ENCODE data around the gene FABP1. TPM values are rescaled to one million over a fixed set of nuclear protein-coding genes. Genes with fewer than 3 reads are reported as not detected.

The FABP1 gene
- total RNA-seq, 4 donors from 2014 or later: not detected

DNA sequence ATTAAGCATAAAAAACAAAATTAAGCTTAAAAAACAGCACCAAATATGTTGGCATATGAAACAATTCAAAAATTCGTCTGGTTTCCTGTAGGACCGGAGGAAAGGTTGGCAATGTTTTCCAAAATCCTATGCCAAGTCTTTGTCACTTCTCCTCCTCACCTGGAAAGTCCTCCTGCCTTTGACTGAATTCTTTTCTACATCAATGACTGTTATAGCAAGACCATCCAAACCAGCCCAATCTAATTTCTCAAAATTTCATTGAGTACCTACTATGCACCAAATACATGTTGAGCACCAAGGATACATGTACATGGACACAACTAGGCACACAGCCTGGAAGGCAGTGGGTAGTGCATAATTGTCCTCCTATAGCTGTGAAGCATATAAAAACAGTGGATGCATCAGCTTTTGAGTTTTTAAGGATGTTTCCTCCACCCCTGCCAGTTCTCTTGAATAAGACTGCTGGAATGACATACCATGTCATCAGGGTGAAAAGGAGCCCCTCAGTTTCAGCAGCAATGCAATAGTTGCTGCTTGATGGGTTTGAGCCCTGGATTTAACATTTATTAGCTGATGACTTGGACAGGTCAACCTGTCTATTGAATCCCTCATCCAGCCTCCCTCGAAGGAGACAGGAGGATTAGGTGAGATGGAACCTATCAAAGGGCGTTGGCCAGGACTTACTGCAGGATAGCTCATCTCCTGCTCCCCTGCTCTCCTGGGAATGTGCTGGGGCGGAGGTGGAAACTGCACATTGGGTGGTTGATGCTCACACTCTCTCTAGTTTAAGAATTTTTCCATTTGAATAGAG, 4.5 kb downstream of the FABP1 start:
- Histone ChIP-seq H3K36me3 (no peaks in the 10 kb centered on the region), H3K4me3 (replicated peaks in 1 of 3) (no peak overlapping the region), H3K4me1 (no peaks in the 10 kb centered on the region), H3K27ac (no peak overlapping the region), H3K27me3 (no peaks in the 10 kb centered on the region), H3K9me3 (no peaks in the 10 kb centered on the region)
- WGBS, 2 donors: 79 to 80% methylated on average over 5 of the region's 5 CpGs
- DNase-seq: no peak
- TF ChIP-seq POLR2A (IDR thresholded peaks at IDR 0.05): no peak
- intact Hi-C loops (cut with DNase I): no loop called here

DNA sequence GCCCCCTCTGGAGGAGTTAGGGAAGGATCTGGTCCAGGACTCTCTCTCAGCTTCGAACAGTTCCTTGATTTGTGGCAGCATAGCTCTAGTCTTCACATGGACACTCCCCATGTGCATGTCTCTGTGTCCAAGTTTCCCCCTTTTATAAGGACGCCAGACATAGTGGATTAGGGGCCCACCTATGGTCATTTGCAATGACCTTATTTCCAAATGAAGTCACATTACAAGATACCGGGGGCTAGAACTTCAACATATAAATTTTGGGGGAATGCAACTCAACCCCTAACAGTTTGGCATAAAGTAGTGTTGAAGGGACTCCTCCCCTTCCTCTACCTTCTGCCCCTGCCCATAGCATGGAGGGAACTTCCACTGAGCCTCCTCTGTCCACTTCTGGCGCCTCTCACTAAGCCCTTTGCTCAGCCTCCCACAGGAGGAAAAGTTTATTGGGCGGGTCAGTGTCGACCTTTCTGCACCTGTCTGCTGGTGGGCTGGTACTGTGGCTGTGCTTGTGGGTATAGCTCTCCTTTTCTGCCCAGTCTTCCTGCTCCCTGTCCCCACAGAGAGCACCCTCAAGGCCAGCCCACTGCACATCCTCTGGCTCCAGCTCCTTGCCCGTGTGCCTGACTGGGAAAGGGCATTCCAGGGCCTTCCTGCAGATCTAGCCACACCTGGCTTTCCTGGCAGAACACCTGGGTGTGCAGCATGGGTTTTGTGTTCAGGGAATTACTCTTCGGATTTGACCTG, 5.5 kb downstream of the FABP1 start:
- Histone ChIP-seq H3K9me3 (no peaks in the 10 kb centered on the region), H3K27ac (no peak overlapping the region), H3K4me1 (no peaks in the 10 kb centered on the region), H3K4me3 (replicated peaks in 1 of 3) (no peak overlapping the region), H3K36me3 (no peaks in the 10 kb centered on the region), H3K27me3 (no peaks in the 10 kb centered on the region)
- no peak for TF ChIP-seq POLR2A (IDR thresholded peaks at IDR 0.05)
- TF ChIP-seq, protein P1, sequence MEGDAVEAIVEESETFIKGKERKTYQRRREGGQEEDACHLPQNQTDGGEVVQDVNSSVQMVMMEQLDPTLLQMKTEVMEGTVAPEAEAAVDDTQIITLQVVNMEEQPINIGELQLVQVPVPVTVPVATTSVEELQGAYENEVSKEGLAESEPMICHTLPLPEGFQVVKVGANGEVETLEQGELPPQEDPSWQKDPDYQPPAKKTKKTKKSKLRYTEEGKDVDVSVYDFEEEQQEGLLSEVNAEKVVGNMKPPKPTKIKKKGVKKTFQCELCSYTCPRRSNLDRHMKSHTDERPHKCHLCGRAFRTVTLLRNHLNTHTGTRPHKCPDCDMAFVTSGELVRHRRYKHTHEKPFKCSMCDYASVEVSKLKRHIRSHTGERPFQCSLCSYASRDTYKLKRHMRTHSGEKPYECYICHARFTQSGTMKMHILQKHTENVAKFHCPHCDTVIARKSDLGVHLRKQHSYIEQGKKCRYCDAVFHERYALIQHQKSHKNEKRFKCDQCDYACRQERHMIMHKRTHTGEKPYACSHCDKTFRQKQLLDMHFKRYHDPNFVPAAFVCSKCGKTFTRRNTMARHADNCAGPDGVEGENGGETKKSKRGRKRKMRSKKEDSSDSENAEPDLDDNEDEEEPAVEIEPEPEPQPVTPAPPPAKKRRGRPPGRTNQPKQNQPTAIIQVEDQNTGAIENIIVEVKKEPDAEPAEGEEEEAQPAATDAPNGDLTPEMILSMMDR (IDR thresholded peaks at IDR 0.05): no peak
- intact Hi-C loops (cut with DNase I): no loop called here
- no peak for DNase-seq
- WGBS, 2 donors: 81 to 88% methylated on average over 8 of the region's 8 CpGs

DNA sequence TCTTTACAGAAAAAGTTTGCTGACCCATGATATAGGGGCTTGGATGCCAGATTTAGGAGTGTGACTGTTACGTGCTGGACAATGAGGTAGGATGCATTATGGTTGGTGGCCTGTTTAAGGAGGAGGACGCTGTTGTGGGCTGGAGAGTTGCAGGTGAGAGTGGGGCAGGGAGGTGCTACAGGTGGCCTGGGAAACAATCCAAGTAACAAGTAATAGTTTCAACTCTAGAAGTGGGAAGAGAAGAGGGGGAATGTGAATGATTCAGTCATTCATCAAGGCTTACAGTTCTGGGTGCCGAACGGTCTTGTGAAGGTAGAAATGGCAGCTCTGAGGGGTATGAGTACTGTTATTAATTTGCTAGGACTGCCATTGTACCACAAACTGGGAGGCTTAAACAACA, 6.2 kb downstream of the FABP1 start:
- Histone ChIP-seq H3K27me3 (no peaks in the 10 kb centered on the region), H3K4me3 (replicated peaks in 1 of 3) (no peak overlapping the region), H3K4me1 (no peaks in the 10 kb centered on the region), H3K27ac (no peak overlapping the region), H3K9me3 (no peaks in the 10 kb centered on the region), H3K36me3 (no peaks in the 10 kb centered on the region)
- intact Hi-C loops (cut with DNase I): no loop called here
- TF ChIP-seq POLR2A (IDR thresholded peaks at IDR 0.05): no peak
- TF ChIP-seq, protein P1 (IDR thresholded peaks at IDR 0.05): no peak
- DNase-seq: no peak
- WGBS, 2 donors: 61 to 84% methylated on average over 4 of the region's 4 CpGs

DNA sequence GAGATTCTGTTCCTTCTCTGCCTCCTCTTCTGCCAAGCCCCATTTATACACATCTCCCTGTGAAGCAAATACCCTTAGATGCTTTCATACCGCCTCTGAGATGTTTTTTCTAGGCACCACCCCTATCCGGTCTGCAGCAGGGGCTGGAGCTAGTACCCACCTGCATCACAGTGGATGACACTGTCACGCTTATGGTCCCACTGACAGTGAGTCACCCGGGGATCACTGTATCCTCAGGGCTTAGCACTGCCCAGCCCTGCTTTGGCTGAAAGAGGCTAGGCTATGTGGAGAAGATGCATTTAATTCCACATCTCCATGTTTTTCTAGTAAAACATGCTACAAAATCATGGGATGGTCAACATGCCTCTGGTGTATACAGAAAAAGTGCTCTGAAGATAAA, 9.9 kb downstream of the FABP1 start:
- H3K36me3 ChIP-seq: no peaks in the 10 kb centered on the region
- 67 to 84% methylated on average over 4 of the region's 4 CpGs for WGBS, 2 donors
- no peaks in the 10 kb centered on the region for H3K9me3 ChIP-seq
- H3K4me3 ChIP-seq (replicated peaks in 1 of 3): no peak overlapping the region
- no peaks in the 10 kb centered on the region for H3K27me3 ChIP-seq
- no peak overlapping the region for H3K27ac ChIP-seq
- no peaks in the 10 kb centered on the region for H3K4me1 ChIP-seq
- intact Hi-C loops (cut with DNase I): no loop called here
- TF ChIP-seq, protein P1 (IDR thresholded peaks at IDR 0.05): no peak
- TF ChIP-seq POLR2A (IDR thresholded peaks at IDR 0.05): no peak
- no peak for DNase-seq

DNA sequence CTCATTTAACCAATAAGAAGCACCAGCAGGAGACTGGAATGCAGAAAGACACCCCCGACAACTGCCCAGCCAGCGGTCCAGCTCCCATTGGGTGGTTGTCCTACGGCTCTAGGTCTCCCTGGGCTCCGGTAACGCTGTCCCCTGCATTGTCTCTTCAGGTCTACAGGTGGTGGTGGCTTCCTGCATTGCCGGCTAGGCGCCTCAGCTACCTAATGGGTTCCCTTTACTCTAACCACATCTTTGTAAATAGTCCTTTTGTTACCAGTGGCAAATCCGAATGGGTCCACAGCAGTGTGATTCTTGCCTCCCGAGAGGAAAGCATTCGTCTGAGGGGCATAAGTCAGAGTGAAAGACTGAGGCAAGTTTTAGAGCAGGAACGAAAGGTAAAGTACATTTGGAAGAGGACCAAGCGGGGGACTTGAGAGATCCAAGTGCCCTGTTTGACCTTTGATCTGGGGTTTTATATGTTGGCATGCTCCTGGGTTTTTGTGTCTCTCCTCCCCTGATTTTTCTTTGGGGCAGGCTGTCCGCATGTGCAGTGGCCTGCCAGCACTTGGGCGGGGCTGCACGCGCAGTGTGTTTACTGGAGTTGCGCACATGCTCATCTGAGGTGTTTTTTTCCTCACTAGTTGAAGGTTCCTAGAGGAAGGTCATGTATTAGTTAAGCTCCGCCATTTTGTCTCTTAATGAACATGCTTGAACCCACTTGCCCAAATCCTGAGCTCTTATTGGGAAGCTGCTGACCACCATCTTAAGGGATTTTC, 11.0 kb downstream of the FABP1 start:
- Histone ChIP-seq H3K27me3 (no peaks in the 10 kb centered on the region), H3K27ac (no peak overlapping the region), H3K36me3 (no peaks in the 10 kb centered on the region), H3K4me1 (no peaks in the 10 kb centered on the region), H3K4me3 (replicated peaks in 1 of 3) (no peak overlapping the region), H3K9me3 (no peaks in the 10 kb centered on the region)
- no peak for TF ChIP-seq POLR2A (IDR thresholded peaks at IDR 0.05)
- TF ChIP-seq, protein P1 (IDR thresholded peaks at IDR 0.05): no peak
- intact Hi-C loops (cut with DNase I): no loop called here
- 90 to 94% methylated on average over 18 of the region's 18 CpGs for WGBS, 2 donors
- DNase-seq: no peak
